OCI-LY7 (cell line): Measurements from ENCODE around the gene ARHGEF19. TPM values are rescaled to one million over a fixed set of nuclear protein-coding genes. Genes with fewer than 3 reads are reported as not detected.

Experiments used
- BruUV-seq: library from RNA; stranded (reverse); fragments of 400-500 nt; replicated peaks from 2 replicates; lab custom pipeline; 2021; lab: Mats Ljungman, UMichigan
- CTCF ChIA-PET: fragments of 300-600 bp; sonication (Branson Sonifier 250); formaldehyde crosslinking; loops from one replicate; lab custom pipeline; 2022; ENCODE audit warnings: antibody characterized with exemption; ENCODE audit not compliant: unreplicated experiment; lab: Charles Lee
- POLR2A ChIA-PET: fragments of 300-600 bp; sonication (Branson Sonifier 250); formaldehyde crosslinking; loops from one replicate; lab custom pipeline; 2022; ENCODE audit warnings: antibody characterized with exemption; lab: Charles Lee
- DNase-seq: peaks from one replicate; pipeline ENCODE4 v3.0.0-alpha.2; 2015; ENCODE audit warnings: low spot score
- H2AFZ ChIP-seq: fragments of 200-600 bp; sonication (generic), shearing (Covaris generic); 2 replicates; pipeline ENCODE4 v1.6.1; 2014; ENCODE audit warnings: mild to moderate bottlenecking, antibody characterized with exemption, low read length, moderate library complexity
- H3K27ac ChIP-seq: fragments of 200-600 bp; sonication (generic); 2 replicates; pipeline ENCODE4 v1.5.1; 2014; ENCODE audit warnings: mixed run types, low read depth, mild to moderate bottlenecking, moderate library complexity, low read length, inconsistent platforms; ENCODE audit not compliant: poor library complexity, severe bottlenecking
- H3K36me3 ChIP-seq: fragments of 200-600 bp; sonication (generic); 2 replicates; pipeline ENCODE4 v1.6.1; 2014; ENCODE audit warnings: mild to moderate bottlenecking, antibody characterized with exemption, low read length, moderate library complexity, mixed read lengths; ENCODE audit not compliant: insufficient read depth
- H3K4me1 ChIP-seq: fragments of 200-600 bp; sonication (generic); 2 replicates; pipeline ENCODE4 v1.5.1; 2014; ENCODE audit warnings: mild to moderate bottlenecking, low read length; ENCODE audit not compliant: insufficient read depth, poor library complexity, severe bottlenecking
- H3K4me2 ChIP-seq: fragments of 200-600 bp; sonication (generic); 2 replicates; pipeline ENCODE4 v1.6.1; 2014; ENCODE audit warnings: mild to moderate bottlenecking, low read length
- H3K4me3 ChIP-seq: fragments of 200-600 bp; sonication (generic); 2 replicates; pipeline ENCODE4 v1.5.1; 2014; ENCODE audit warnings: mild to moderate bottlenecking, low read depth, low read length; ENCODE audit not compliant: poor library complexity, severe bottlenecking
- H3K79me2 ChIP-seq: fragments of 200-600 bp; sonication (generic); 2 replicates; pipeline ENCODE4 v1.6.1; 2016; ENCODE audit warnings: low read depth, mild to moderate bottlenecking, low read length, moderate library complexity, mixed read lengths; ENCODE audit not compliant: insufficient read depth
- H3K9me2 ChIP-seq: fragments of 200-600 bp; sonication (generic); 2 replicates; pipeline ENCODE4 v1.6.1; 2016; ENCODE audit warnings: mild to moderate bottlenecking, low read length, mixed read lengths; ENCODE audit not compliant: insufficient read depth
- H3K9me3 ChIP-seq: fragments of 200-600 bp; sonication (generic); 2 replicates; pipeline ENCODE4 v1.6.1; 2014; ENCODE audit warnings: mild to moderate bottlenecking, mixed run types, low read length, mixed read lengths
- H4K20me1 ChIP-seq: fragments of 200-600 bp; sonication (generic); 2 replicates; pipeline ENCODE4 v1.6.1; 2014; ENCODE audit warnings: mild to moderate bottlenecking, antibody characterized with exemption, low read length, moderate library complexity, mixed read lengths; ENCODE audit not compliant: insufficient read depth
- EZH2phosphoT487 ChIP-seq: fragments of 200-600 bp; sonication (generic); IDR thresholded peaks from 2 replicates; pipeline ENCODE4 v1.6.1; 2018; ENCODE audit warnings: low read depth, borderline replicate concordance, mild to moderate bottlenecking, mixed run types, antibody characterized with exemption, low read length, moderate library complexity, mixed read lengths
- intact Hi-C: fragments of 100-400 bp; cut with micrococcal nuclease; formaldehyde crosslinking; loops from one replicate; pipeline ENCODE4 v1.10.0; 2022; ENCODE audit not compliant: unreplicated experiment
- total RNA-seq, 2 experiments: library from RNA; depleted of rRNA in 1 of 2; stranded (reverse); fragments of >200 nt in 1 of 2; shearing (Covaris generic) in 1 of 2; gene quantifications; 2 replicates each; pipeline ENCODE4 v1.2.3, GENCODE V29; 2014 to 2022
- TF ChIP-seq, protein P1 (sequence below): fragments of 200-600 bp; sonication (generic); conservative IDR thresholded peaks from 2 replicates; pipeline ENCODE4 v1.5.1; 2014; ENCODE audit warnings: mild to moderate bottlenecking, antibody characterized with exemption, low read length, moderate library complexity, mixed read lengths

Gene ARHGEF19
- total RNA-seq, 2 experiments from 2014 or later: 2.7 to 6.2 TPM

GRCh38 chr1:16203550-16203949, 8.9 kb downstream of the ARHGEF19 start:
- POLR2A ChIA-PET: interaction anchor here (1.0 kb wide), 1 partner anchor 31 kb away, joined by 3 read pairs; no protein-coding TSS in a partner anchor
- no peak for DNase-seq
- no peaks in the 10 kb centered on the region for H3K9me2 ChIP-seq

DNA sequence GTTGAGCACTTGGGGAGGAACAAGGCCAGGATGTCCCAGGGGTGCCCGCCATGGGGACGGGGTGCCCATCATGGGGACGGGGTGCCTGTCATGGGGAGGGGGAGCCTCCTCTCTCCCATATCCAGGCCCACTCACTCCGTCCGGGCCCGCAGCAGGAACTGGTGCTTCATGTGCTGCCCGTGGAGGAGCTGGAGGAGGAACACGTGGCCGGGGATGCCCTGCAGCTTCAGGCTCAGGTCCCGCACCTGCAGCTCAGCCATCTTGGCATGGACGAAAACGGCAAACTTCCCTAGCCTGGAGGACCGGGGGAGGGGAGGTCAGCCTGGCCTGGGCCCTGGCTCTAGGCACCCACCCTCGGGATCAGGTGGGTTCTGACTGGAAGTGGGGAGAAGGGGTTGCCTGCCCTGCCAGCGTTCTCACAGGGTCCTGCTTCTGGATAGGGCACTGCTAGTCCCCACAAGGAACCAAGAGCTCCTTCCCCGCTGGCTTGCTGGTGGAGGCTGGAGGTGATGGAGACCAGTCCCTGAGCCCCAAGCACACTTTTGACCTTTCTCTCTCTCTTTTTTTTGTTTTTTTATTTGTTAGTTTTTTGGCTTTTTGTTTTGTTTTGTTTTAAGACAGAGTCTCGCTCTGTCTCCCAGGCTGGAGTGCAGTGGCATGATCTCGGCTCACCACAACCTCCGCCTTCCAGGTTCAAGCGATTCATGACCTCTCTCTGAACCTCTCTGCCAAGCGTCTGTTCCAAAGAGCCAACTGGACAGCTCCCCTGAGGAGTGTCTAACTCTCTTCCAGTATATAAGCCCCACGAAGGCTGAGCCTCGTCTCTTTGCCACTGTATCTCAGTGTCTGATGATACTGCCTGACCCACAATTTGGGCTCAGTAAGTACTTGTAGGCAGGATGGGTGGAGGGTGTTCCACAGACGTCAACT, 9.9 kb downstream of the ARHGEF19 start:
- intact Hi-C loops: no loop called here
- POLR2A ChIA-PET: interaction anchor here (1.0 kb wide), 1 partner anchor 32 kb away, joined by 3 read pairs; no protein-coding TSS in a partner anchor

More at GRCh38 chr1:16203550-16203949, 8.9 kb downstream of the ARHGEF19 start:
- H2AFZ ChIP-seq: no peak overlapping the region
- H3K79me2 ChIP-seq: no peaks in the 10 kb centered on the region
- no TSS peak for BruUV-seq
- CTCF ChIA-PET: no interaction called here
- no peaks in the 10 kb centered on the region for H4K20me1 ChIP-seq
- no peak overlapping the region for H3K4me3 ChIP-seq
- H3K4me1 ChIP-seq: peaks cover 6% of the 10 kb centered on the region
- no peak for TF ChIP-seq EZH2phosphoT487
- TF ChIP-seq, protein P1, sequence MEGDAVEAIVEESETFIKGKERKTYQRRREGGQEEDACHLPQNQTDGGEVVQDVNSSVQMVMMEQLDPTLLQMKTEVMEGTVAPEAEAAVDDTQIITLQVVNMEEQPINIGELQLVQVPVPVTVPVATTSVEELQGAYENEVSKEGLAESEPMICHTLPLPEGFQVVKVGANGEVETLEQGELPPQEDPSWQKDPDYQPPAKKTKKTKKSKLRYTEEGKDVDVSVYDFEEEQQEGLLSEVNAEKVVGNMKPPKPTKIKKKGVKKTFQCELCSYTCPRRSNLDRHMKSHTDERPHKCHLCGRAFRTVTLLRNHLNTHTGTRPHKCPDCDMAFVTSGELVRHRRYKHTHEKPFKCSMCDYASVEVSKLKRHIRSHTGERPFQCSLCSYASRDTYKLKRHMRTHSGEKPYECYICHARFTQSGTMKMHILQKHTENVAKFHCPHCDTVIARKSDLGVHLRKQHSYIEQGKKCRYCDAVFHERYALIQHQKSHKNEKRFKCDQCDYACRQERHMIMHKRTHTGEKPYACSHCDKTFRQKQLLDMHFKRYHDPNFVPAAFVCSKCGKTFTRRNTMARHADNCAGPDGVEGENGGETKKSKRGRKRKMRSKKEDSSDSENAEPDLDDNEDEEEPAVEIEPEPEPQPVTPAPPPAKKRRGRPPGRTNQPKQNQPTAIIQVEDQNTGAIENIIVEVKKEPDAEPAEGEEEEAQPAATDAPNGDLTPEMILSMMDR: no peak
- H3K4me2 ChIP-seq: no peak overlapping the region
- H3K9me3 ChIP-seq: no peaks in the 10 kb centered on the region
- intact Hi-C loops: no loop called here
- H3K36me3 ChIP-seq: no peaks in the 10 kb centered on the region
- H3K27ac ChIP-seq: no peak overlapping the region

More for the DNA sequence above, 9.9 kb downstream of the ARHGEF19 start:
- Histone ChIP-seq H3K9me3 (no peaks in the 10 kb centered on the region), H3K79me2 (no peaks in the 10 kb centered on the region), H3K27ac (no peak overlapping the region), H3K4me2 (no peak overlapping the region), H3K4me1 (peaks cover 6% of the 10 kb centered on the region), H2AFZ (no peak overlapping the region), H3K9me2 (no peaks in the 10 kb centered on the region), H3K36me3 (no peaks in the 10 kb centered on the region), H4K20me1 (no peaks in the 10 kb centered on the region), H3K4me3 (no peak overlapping the region)
- no TSS peak for BruUV-seq
- no peak for TF ChIP-seq EZH2phosphoT487
- TF ChIP-seq, protein P1: no peak
- CTCF ChIA-PET: interaction anchor here (0.5 kb wide), 3 partner anchors 14 to 23 kb away, joined by 3 to 5 read pairs (median 3); no protein-coding TSS in a partner anchor
- DNase-seq: no peak
